ENCODE data around the gene WIF1.

Gene WIF1

DNA sequence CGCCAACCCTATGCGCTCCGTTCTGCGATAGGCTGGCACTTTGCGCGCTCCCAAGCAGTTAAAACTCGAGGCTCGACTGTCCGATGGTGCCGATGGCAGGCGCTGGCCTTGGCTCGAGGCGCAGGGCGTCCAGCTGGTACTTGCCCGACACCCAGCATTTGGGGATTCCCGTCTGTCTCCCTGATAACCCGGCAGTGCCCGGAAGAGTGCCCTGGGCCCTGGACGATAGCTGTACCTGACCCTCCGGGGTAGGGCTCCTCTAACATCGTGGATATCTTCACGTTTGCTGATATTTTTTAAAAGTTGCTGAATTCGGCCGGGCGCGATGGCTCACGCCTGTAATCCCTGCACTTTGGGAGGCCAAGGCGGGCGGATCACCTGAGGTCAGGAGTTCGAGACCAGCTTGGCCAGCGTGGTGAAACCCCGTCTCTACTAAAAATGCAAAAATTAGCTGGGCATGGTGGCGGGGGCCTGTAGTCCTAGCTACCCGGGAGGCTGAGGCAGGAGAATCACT, 908 bp upstream of the WIF1 start:
- no peak for DNase-seq

DNA sequence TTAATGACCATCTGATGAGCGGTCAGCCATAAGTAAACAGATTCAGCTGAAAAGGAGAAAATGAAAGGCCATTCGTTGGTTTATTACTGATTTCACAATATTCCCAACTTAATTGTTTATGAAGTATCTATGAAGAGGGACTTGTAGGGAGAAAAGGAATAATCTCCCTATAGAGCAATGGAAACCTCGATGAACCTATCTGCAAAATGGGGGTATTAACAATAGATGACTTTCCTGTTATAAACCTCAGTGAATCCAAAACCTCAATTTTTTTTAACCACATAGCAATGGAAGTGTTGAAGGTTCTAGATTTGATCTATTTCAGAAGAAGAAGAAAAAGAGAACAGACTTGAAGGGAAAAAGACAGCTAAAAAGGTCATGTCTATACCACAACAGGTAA, 2.0 kb downstream of the WIF1 start:
- no peak for DNase-seq

- peak; percentile 1 for DNase-seq
These were observed 7.5 kb downstream of the WIF1 start for GRCh38 chr12:65113621-65114035.

- DNase-seq: peak; percentile 16
These were observed 14.2 kb downstream of the WIF1 start for GRCh38 chr12:65106948-65107347.

DNA sequence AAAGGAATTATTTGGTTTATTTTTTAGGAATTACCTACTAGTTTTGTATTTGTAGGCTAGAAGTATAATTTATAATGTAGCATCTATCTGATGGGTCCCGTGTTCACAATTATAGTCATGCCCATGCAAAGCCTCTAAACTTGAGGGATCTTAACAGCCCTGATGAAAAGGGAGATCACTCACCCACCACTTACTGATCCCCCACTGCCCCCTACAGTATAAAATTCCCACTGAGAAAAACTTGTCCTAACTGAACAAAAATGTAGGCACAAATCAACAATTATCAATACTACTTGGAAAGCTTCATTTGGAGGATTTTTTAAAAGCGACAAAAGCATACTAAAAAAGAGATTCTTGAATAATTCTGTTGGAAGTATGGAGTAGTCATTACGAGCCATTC, 21.0 kb downstream of the WIF1 start:
- no peak for DNase-seq

DNA sequence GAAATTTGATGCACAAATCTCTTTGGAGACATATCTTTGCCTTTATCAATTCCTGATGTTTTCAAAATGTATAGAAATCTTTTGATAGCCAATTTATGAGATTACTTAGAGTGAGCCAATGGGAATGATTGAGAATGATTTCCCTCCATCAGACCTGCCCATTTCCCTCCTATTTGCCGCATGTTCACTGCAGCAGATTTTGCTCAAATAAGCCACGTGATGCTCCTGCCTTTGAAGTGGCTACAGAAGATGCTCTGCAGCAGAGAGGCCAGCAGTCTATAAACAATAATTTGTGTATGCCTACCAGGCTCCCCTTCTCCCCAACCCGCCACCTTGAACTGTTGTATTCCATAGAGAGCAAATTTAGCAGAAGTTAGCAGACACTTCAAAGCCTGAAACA, 21.9 kb downstream of the WIF1 start:
- no peak for DNase-seq

- no peak for DNase-seq
These were observed 22.7 kb downstream of the WIF1 start for GRCh38 chr12:65098364-65098763.

GRCh38 chr12:65094722-65095121, 26.4 kb downstream of the WIF1 start:
- DNase-seq: no peak

GRCh38 chr12:65093606-65094005, 27.5 kb downstream of the WIF1 start:
- DNase-seq: no peak

- DNase-seq: no peak
These were observed 30.6 kb downstream of the WIF1 start for GRCh38 chr12:65090461-65090860.

DNA sequence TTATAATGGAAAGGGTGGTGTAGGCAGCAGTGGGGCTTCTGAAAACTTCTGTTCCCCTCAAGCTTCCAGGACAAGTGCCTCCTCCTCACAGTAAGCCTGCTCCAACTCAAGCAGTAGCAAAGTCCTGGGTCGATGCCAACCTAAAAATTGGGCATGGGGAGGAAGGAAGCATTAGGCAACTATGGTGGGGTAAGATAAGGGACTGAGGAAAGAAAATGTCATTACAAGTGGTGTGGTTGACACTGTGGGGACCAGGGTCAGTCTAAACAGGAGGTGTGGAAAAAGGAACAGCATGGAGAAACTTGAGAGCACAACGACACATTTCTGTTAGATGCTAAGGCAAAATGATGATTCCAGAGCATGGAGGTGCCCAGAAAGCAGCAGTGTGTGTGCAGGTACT, 34.9 kb downstream of the WIF1 start:
- no peak for DNase-seq

DNA sequence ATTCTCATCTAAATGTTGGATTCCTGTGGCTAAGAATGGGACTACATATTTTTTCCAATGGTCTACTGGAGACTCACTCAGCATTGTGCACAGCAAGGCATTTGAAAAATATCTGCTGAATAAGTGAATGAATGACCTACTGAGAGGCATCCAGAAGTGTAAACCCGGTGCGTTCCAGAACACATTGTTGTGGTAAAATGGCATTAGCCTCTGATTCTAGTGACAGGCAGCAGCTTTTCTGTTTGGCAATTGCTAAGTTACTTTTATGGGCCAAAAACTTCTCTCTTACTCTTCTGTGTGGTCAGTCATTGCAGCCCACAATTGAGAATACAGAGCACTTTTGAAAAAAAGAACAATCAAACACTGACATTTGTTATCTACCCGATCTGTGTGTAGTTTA, 36.5 kb downstream of the WIF1 start:
- DNase-seq: no peak

DNA sequence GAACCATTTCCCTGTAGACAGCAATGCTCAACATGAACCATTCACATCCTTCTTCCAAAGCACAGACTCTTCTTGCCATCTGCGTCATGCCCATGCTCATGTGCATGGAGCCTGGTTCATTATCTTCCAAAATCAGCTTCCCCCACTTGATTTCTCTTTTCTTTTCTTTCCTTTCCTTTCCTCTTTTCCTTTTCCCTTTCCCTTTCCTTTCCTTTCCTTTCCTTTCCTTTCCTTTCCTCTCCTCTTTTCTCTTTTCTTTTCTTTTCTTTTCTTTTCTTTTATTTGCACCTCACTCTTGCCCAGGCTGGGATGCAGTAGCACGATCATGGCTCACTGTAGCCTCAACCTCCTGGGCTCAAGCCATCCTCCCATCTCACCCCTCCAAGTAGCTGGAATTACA, 37.5 kb downstream of the WIF1 start:
- DNase-seq: no peak

DNA sequence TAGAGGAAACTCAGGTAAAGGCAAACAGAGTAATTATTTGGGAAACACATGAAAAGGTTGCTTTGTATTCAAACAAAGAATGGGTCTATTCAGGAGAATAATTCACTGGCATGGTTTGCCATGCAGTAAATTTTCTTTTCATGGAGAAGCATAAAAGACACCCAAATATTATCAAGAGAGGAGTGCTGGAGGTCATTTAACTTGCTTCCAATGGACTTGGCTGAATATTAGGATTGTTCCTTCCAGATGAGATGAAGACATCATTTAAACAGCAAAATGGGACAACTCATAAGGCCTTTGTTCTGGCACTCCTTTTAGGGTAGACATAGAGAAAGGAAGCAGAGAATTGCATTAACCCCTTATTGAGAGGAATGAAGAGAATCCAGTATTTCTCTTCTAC, 38.7 kb downstream of the WIF1 start:
- DNase-seq: no peak

DNA sequence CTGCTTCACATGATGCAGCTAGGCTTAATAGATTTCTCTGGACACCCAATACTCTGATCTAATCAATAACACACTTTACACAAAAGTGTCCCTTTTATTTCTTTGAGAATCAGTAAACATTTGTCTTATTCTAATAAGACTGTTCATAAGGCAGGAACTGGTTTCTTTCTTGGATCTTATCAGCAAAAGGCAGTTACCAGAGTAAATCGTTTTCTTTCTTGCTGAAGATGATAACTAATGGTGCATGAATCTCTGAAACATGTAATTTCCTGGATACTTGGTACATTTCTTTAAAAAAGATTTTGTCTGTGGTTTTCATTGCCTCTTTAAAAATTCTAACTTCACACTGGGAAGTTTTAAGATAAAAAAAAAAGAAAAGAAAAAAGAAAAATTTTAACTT, 39.6 kb downstream of the WIF1 start:
- DNase-seq: no peak

DNA sequence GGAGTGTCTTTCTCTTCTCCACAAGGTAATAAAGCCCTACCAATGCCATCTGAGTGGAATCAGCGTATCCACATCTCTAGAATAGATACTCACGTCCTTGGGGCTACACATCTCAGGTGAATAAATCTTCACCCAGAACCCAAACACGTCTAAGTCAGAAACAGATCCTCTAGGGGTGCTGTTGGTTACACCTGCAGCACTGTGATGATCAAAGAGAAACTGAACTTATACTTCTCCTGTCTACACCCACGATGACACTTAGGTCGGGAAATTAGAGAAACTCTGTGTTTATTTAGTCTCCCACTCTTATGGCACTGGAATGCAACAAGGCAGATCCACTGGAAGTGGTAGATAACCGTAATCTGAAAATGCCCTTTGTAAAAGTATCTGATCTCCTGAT, 46.2 kb downstream of the WIF1 start:
- peak; percentile 7 for DNase-seq

DNA sequence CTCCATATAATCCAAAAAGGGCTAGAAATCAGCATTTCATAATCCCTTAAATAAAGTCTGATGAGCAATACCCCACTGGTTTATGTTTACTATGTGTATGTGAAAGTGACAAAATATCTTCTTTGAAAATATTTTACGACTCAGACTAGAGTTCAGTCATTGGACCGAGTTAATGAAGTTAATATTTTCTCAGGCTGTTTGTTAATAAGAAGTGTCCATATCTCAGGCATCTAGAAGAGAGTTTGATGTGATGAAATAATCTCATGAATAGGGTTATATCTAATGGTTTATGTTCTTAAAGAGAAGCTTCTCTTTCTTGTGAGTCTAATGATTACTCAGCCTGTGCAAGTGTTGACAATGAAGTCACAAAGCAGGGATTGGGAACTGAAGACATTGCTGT, 51.8 kb downstream of the WIF1 start:
- no peak for DNase-seq

DNA sequence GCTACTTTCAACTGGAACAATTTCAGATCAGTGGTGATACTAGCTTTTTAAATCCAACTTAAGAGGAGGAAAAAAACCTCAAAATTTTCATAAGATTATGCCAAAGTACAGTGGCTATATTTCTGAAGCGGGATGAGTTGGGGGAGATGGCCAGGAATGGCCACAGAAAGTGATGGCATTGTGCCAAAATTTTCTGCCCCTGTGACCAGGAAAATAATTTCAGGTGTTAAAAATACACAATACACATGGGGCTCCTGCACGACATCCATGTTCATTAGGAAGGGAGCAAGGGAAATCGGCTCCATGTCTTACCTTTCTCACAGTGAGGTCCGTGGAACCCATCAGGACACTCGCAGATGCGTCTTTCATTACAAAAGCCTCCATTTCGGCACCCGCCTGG, 53.7 kb downstream of the WIF1 start:
- DNase-seq: no peak

DNA sequence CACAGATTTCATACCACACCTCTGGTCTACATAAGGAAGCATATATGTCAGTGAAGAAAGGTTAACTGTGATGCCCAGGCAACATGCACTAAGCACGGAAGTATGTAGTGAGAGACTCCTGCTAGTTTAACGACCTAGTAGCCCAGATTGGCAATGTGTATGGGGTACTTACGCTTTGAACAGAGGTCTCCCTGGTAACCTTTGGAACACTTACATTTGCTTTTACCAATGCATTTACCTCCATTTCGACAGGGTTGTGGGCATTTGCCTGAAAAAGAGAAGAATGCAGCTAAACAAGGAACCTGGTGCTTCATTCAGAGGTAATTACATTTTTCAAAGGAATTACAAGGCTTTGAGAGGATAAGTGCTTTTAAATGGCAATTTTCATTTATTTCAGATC, 65.2 kb downstream of the WIF1 start:
- DNase-seq: no peak

DNA sequence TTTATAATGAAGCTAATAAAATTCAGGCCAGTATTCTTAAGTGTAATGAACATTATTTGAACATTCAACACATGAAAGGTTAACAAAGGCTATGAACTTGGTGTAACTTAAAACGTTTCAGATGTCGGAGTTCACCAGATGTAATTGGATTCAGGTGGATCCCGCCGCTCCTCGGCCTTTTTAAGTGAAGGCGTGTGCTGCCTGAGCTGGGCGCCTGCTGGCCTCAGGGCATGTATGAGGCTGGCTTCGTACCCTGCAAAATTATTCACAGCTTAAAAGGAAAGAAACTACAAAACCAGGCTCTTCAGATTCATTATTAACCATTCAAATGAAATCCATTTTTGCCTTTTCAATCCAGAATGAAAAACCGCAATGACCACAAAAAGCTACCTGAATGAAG, 69.9 kb downstream of the WIF1 start:
- no peak for DNase-seq

- no peak for DNase-seq
These were observed 75.8 kb downstream of the WIF1 start for GRCh38 chr12:65045269-65045668.

DNA sequence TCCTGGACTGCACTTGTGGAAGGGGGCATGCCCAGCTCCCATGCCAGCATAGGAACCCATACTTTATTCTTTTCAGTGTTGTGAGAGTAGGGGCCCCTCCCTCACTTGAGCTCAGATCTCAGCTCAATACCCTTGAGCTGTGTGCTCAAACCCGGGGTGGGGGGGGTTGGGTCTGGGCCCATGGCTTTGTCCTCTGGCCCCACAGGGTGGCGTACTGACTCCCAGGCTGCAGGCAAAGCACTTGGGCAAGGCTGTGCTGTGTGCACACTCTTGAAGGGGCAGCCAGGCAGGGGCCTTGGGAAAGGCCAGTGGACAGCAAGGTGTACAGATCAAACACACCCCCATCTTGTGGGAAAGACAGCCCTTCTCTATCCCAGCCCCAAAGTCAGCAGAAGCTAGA, 81.8 kb downstream of the WIF1 start:
- no peak for DNase-seq

- no peak for DNase-seq
These were observed 96.0 kb downstream of the WIF1 start for GRCh38 chr12:65025136-65025535.

DNA sequence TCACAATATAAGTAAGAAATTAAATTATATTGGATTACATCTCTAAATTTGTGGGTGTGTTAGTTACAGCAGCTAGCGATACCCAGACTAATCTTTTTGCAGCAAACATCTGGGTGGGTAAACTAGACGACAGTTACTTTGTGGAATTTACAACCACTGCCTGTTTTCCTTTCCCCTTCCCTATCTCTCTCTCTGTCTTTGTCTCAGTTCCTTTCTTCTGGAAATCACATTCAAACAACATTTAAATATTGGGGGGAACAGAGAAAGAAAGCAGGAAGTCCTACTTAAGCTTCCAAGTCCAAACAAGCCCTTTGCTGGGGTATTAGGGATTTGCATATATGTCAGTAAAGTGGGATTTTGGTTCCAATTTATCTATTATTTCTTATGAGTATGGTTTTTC, 97.6 kb downstream of the WIF1 start:
- DNase-seq: no peak

- peak; percentile 16 for DNase-seq
These were observed 98.1 kb downstream of the WIF1 start for GRCh38 chr12:65022960-65023359.

- DNase-seq: no peak
These were observed 98.7 kb downstream of the WIF1 start for GRCh38 chr12:65022421-65022820.
